SK-MEL-5 (cell line): ENCODE measurements around the gene VGF. TPM values are rescaled to one million over a fixed set of nuclear protein-coding genes. Genes with fewer than 3 reads are reported as not detected.
"Not testable (repeated sequence)": the region's sequence is repeated elsewhere in the genome, so short reads cannot be mapped to it uniquely, and the experiment has no call there.

Source experiments
- DNase-seq: peaks from one replicate; pipeline ENCODE4 v3.0.0-alpha.2; 2016; ENCODE audit warnings: low read depth, low spot score
- in situ Hi-C: cut with HindIII; loops from 2 replicates; pipeline ENCODE4 v1.10.0; 2016; ENCODE audit warnings: low sequenced_read_pairs, high pct_unique_total_duplicates, low pct_unique_long_range_greater_than_20kb
- small RNA-seq, 2 experiments: library from RNA; depleted of rRNA; stranded (forward); fragments of <200 nt; gene quantifications; one replicate each; pipeline ENCODE3, GENCODE V24; 2014
- total RNA-seq: library from RNA; depleted of rRNA; stranded (reverse); fragments of >200 nt; shearing (Covaris generic); gene quantifications from 2 replicates; pipeline ENCODE4 v1.2.3, GENCODE V29; 2014; rRNA removed

Gene VGF
- total RNA-seq, 1 experiment from 2014 or later, result 848 TPM

DNA sequence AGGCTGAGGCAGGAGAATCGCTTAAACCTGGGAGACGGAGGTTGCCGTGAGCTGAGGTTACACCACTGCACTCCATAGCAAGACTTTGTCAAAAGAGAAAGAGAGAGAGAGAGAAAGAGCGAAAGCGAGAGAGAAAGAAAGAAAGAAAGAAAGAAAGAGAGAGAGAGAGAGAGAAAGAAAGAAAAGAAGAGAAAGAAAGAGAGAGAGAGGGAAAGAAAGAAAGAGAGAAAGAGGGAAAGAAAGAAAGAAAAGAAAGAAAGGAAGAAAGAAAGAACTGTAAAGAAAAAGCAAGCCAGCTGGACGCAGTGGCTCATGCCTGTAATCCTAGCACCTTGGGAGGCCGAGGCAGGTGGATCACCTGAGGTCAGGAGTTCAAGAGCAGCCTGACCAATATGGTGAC, 52.2 kb downstream of the VGF start:
- in situ Hi-C loops, DNase-seq: not testable (repeated sequence)

Small RNAs within 50 kb of the gene (small RNA-seq; reads per million reads assigned to genes)
- gene MIR4653, result 0 reads per million in 2 experiments

Other genes with a start within 250 kb of the VGF start
- not detected in 2 replicates for gene MUC3A, start 216.0 kb downstream of the VGF start, total RNA-seq
- not detected in 2 replicates for gene MUC12, start 196.0 kb downstream of the VGF start, total RNA-seq
- not detected in 2 replicates for gene MUC17, start 145.5 kb downstream of the VGF start, total RNA-seq
- gene TRIM56, start 80.1 kb downstream of the VGF start, total RNA-seq, result 6.9 and 7.5 TPM in 2 replicates
- 0.27 TPM in 1 of 2 replicates, not detected in the other for gene SERPINE1, start 38.5 kb downstream of the VGF start, total RNA-seq
- gene AP1S1, start 11.1 kb downstream of the VGF start, total RNA-seq, result 329 and 367 TPM in 2 replicates
- gene NAT16, start 14.7 kb upstream of the VGF start, total RNA-seq, result 1.5 and 3.9 TPM in 2 replicates
- not detected in 2 replicates for gene MOGAT3, start 35.5 kb upstream of the VGF start, total RNA-seq
- 275 and 325 TPM in 2 replicates for gene PLOD3, start 52.0 kb upstream of the VGF start, total RNA-seq
- gene ZNHIT1, start 52.6 kb upstream of the VGF start, total RNA-seq, result 211 and 241 TPM in 2 replicates
- gene CLDN15, start 72.2 kb upstream of the VGF start, total RNA-seq, result 8.4 and 9.2 TPM in 2 replicates
- 252 and 310 TPM in 2 replicates for gene FIS1, start 79.5 kb upstream of the VGF start, total RNA-seq
- 28.9 and 32.5 TPM in 2 replicates for gene IFT22, start 156.2 kb upstream of the VGF start, total RNA-seq
- gene COL26A1, start 197.3 kb upstream of the VGF start, total RNA-seq, result 0.18 and 0.85 TPM in 2 replicates